Endothelial cell of umbilical vein (primary cell): ENCODE measurements around the gene GDA. TPM values are rescaled to one million over a fixed set of nuclear protein-coding genes. Genes with fewer than 3 reads are reported as not detected.

Source experiments
- BruUV-seq: library from RNA; stranded (reverse); fragments of 400-500 nt; replicated peaks from 2 replicates; lab custom pipeline; 2021; lab: Mats Ljungman, UMichigan
- CTCF ChIA-PET: fragments of 300-600, 350-600 bp; sonication (Branson Sonifier 250); formaldehyde crosslinking; loops from one replicate; lab custom pipeline; 2021; ENCODE audit warnings: antibody characterized with exemption, inconsistent platforms; lab: Charles Lee
- POLR2A ChIA-PET: fragments of 300-600, 350-600 bp; sonication (Branson Sonifier 250); formaldehyde crosslinking; loops from one replicate; lab custom pipeline; 2021; ENCODE audit warnings: antibody characterized with exemption, inconsistent platforms; lab: Charles Lee
- DNase-seq: peaks from one replicate; pipeline ENCODE4 v3.0.0-alpha.2; 2011; ENCODE audit warnings: low read depth, low spot score
- FAIRE-seq: peaks from 2 replicates; lab custom pipeline; 2011; peaks lifted over from hg19 to GRCh38; lab: Jason Lieb, UNC
- H2AFZ ChIP-seq: 2 replicates; pipeline ENCODE4 v1.6.0; 2012; ENCODE audit warnings: low read depth, low read length, control low read depth, inconsistent platforms
- H3K27ac ChIP-seq: 2 replicates; pipeline ENCODE4 v1.5.1; 2011; ENCODE audit warnings: low read depth, mild to moderate bottlenecking, control low read depth, low read length, moderate library complexity; ENCODE audit not compliant: insufficient read depth
- H3K27me3 ChIP-seq, 2 experiments: 2 replicates each; pipeline versions ENCODE4 v1.6.0 to v1.6.1; 2011; ENCODE audit warnings: low read length in 2 of 2, mixed read lengths in 1 of 2; ENCODE audit not compliant: control insufficient read depth in 2 of 2, insufficient read depth in 2 of 2
- H3K36me3 ChIP-seq, 2 experiments: 2 replicates in 1 of 2; 3 replicates in 1 of 2; pipeline ENCODE4 v1.5.1; 2011; ENCODE audit warnings: low read length in 2 of 2, mild to moderate bottlenecking in 1 of 2, moderate library complexity in 1 of 2; ENCODE audit not compliant: control insufficient read depth in 2 of 2, insufficient read depth in 2 of 2; ENCODE audit errors: extremely low read depth in 1 of 2
- H3K4me1 ChIP-seq: 3 replicates; pipeline ENCODE4 v1.5.1; 2011; ENCODE audit warnings: mild to moderate bottlenecking, low read length; ENCODE audit not compliant: control insufficient read depth, insufficient read depth; ENCODE audit errors: extremely low read depth
- H3K4me2 ChIP-seq: 2 replicates; pipeline ENCODE4 v1.6.1; 2011; ENCODE audit warnings: low read length, control low read depth, mixed read lengths; ENCODE audit not compliant: insufficient read depth
- H3K4me3 ChIP-seq, 3 experiments: fragments of 200-600 bp in 1 of 3; sonication (generic), shearing (Covaris generic) in 1 of 3; replicated peaks in 1 of 3; 2 replicates each; pipeline ENCODE4 v1.5.1; 2011 to 2016; ENCODE audit warnings: control low read depth in 3 of 3, low read length in 3 of 3, mild to moderate bottlenecking in 2 of 3, inconsistent platforms in 1 of 3, low read depth in 1 of 3, moderate library complexity in 1 of 3; ENCODE audit not compliant: insufficient read depth in 1 of 3
- H3K79me2 ChIP-seq: 2 replicates; pipeline ENCODE4 v1.6.0; 2012; ENCODE audit warnings: low read length, inconsistent platforms; ENCODE audit not compliant: control insufficient read depth, insufficient read depth
- H3K9ac ChIP-seq: replicated peaks from 2 replicates; pipeline ENCODE3; 2011; ENCODE audit warnings: low read length, control low read depth; ENCODE audit not compliant: insufficient read depth; ENCODE audit errors: extremely low read depth
- H3K9me1 ChIP-seq: replicated peaks from 3 replicates; pipeline ENCODE4 v1.6.0; 2011; ENCODE audit warnings: mild to moderate bottlenecking, low read length; ENCODE audit not compliant: control insufficient read depth, insufficient read depth; ENCODE audit errors: extremely low read depth
- H3K9me3 ChIP-seq: replicated peaks from 2 replicates; pipeline ENCODE4 v1.5.1; 2012; ENCODE audit warnings: low read length, inconsistent platforms; ENCODE audit not compliant: control insufficient read depth, insufficient read depth
- H4K20me1 ChIP-seq: replicated peaks from 2 replicates; pipeline ENCODE3; 2011; ENCODE audit warnings: mild to moderate bottlenecking, low read length; ENCODE audit not compliant: control insufficient read depth, insufficient read depth; ENCODE audit errors: extremely low read depth
- CTCF ChIP-seq, 2 donors: IDR thresholded peaks; 1 replicate in 1 of 2; 2 replicates in 1 of 2; pipeline ENCODE4 v1.5.1; 2011; ENCODE audit warnings: low read length in 2 of 2, mild to moderate bottlenecking in 2 of 2, moderate library complexity in 2 of 2, control low read depth in 1 of 2, inconsistent platforms in 1 of 2, low read depth in 1 of 2; ENCODE audit not compliant: insufficient read depth in 1 of 2; ENCODE audit errors: extremely low read depth in 1 of 2
- EZH2 ChIP-seq: IDR thresholded peaks from 2 replicates; pipeline ENCODE4 v1.6.1; 2012; ENCODE audit warnings: borderline replicate concordance, low read depth, mild to moderate bottlenecking, moderate library complexity, low read length, inconsistent platforms; ENCODE audit not compliant: severe bottlenecking
- FOS ChIP-seq: IDR thresholded peaks from 2 replicates; pipeline ENCODE4 v1.6.1; 2011; ENCODE audit warnings: mild to moderate bottlenecking, low read length, moderate library complexity, borderline replicate concordance; ENCODE audit not compliant: insufficient read depth
- GATA2 ChIP-seq: IDR thresholded peaks from 2 replicates; pipeline ENCODE4 v1.7.0; 2011; ENCODE audit warnings: low read depth, mild to moderate bottlenecking, moderate library complexity, mixed read lengths, low read length; ENCODE audit not compliant: insufficient read length, insufficient read depth
- JUN ChIP-seq: IDR thresholded peaks from 2 replicates; pipeline ENCODE4 v1.6.1; 2011; ENCODE audit warnings: borderline replicate concordance, low read depth; ENCODE audit not compliant: insufficient read length, insufficient read depth
- MAX ChIP-seq: IDR thresholded peaks from 2 replicates; pipeline ENCODE4 v1.6.1; 2011; ENCODE audit not compliant: insufficient read depth, insufficient read length
- MYC ChIP-seq: IDR thresholded peaks from one replicate; pipeline ENCODE4 v1.6.1; 2011; ENCODE audit warnings: mild to moderate bottlenecking, low read depth, low read length
- POLR2A ChIP-seq: IDR thresholded peaks from 2 replicates; pipeline ENCODE4 v1.6.1; 2012; ENCODE audit warnings: low read depth, mild to moderate bottlenecking, control low read depth, low read length
- POLR2AphosphoS5 ChIP-seq: IDR thresholded peaks from 2 replicates; pipeline ENCODE4 v1.6.1; 2012; ENCODE audit warnings: low read depth, mild to moderate bottlenecking, control low read depth, low read length, moderate library complexity; ENCODE audit not compliant: insufficient read depth
- dilution Hi-C: fragments of 300-500 bp; cut with MboI; formaldehyde crosslinking; loops from one replicate; pipeline ENCODE4 v1.15.0; 2019; ENCODE audit warnings: low sequenced_read_pairs; ENCODE audit not compliant: extremely low pct_ligation_motif_present
- intact Hi-C: fragments of 100-400 bp; cut with micrococcal nuclease; formaldehyde crosslinking; loops from one replicate; pipeline ENCODE4 v1.10.0; 2022
- polyA plus RNA-seq, 4 experiments: library from polyadenylated mRNA; depleted of rRNA in 3 of 4; stranded (reverse) in 3 of 4; unstranded in 1 of 4; fragments of >200 nt; gene quantifications; 2 replicates each; pipeline versions ENCODE4 v1.2.1 to v1.2.3, GENCODE V29; 2011 to 2012; ENCODE audit warnings: missing spikeins in 1 of 4
- total RNA-seq: library from RNA; stranded (reverse); gene quantifications from 2 replicates; pipeline ENCODE4 v1.2.3, GENCODE V29; 2021

GDA gene
- total and polyA plus RNA-seq, 2 donors (not counting 3 experiments of a cell fraction or from before 2014, with no cell fraction given), result not detected

DNA sequence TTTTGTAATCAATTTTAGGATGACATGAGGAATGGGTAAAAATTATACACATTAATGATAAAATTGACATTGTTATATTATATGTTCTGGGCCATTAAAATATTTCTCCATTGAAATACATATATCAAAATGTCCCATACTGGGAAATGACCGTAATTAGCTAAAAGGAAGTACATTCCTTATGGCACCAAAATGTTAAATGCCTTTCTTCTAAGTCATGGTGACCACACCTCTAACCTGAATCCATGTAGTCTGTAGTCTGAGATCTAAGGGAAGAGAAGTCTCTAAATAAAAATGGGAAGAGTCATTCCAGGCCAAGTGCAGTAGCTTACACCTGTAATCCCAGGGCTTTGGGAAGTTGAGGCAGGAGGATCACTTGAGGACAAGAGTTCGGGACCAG, 10.0 kb upstream of the GDA start:
- H3K9me3 ChIP-seq, result no peaks in the 10 kb centered on the region
- DNase-seq (no peak), FAIRE-seq (no peak)
- no TSS peak for BruUV-seq
- H3K4me2 ChIP-seq, result no peak overlapping the region
- no peaks in the 10 kb centered on the region for H3K27me3 ChIP-seq
- H3K9me1 ChIP-seq, result no peaks in the 10 kb centered on the region
- ChIA-PET POLR2A (no interaction called here), CTCF (no interaction called here)
- TF ChIP-seq CTCF (IDR thresholded peaks at IDR 0.05; ENCODE audit: extremely low read depth in 1 of 2, insufficient read depth in 1 of 2, low read depth in 1 of 2, low read length in 2 of 2), result no peak
- no peak for TF ChIP-seq POLR2A
- no peak for TF ChIP-seq FOS
- no peak for TF ChIP-seq POLR2AphosphoS5
- no peak for TF ChIP-seq MAX
- TF ChIP-seq JUN, result no peak
- no peak for TF ChIP-seq EZH2
- TF ChIP-seq GATA2, result no peak
- no peak for TF ChIP-seq MYC
- H3K36me3 ChIP-seq, result no peaks in the 10 kb centered on the region
- intact Hi-C loops (no loop called here), dilution Hi-C loops (no loop called here)
- no peaks in the 10 kb centered on the region for H3K79me2 ChIP-seq
- H3K4me1 ChIP-seq, result no peaks in the 10 kb centered on the region
- H3K27ac ChIP-seq, result no peak overlapping the region
- no peak overlapping the region for H3K9ac ChIP-seq
- no peak overlapping the region for H3K4me3 ChIP-seq
- H4K20me1 ChIP-seq, result no peaks in the 10 kb centered on the region
- no peak overlapping the region for H2AFZ ChIP-seq
